Measurements from ENCODE around the gene ITPA. TPM values are rescaled to one million over a fixed set of nuclear protein-coding genes. Genes with fewer than 3 reads are reported as not detected.

Gene ITPA
- total RNA-seq, 1 donor from 2014 or later = 43.0 TPM

GRCh38 chr20:3243718-3244358 is 34.5 kb downstream of the ITPA start:
- DNase-seq (ENCODE audit: low read depth in 2 of 2) = no peak

DNA sequence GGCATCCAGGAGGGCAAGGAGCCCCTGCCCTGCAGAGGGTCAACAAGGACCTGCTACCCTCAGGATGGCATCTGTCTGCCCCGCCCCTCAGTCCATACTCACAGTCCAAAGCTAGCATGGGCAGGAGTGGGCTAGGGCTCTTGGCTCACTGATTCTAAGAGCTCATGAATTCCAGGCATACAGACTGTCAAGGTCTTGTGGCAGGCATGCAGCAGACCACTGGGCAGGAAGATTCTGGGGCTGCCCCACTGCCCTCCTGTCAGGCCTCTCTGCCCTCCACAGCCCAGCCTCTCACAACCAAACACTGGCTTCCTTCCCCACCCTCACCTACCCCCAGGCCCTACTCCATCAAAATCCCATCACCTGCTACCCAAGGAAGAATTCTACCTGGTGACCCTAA is 35.3 kb downstream of the ITPA start:
- no peak for DNase-seq (ENCODE audit: low read depth in 2 of 2)

- DNase-seq (ENCODE audit: low read depth in 2 of 2) = no peak
Measured at GRCh38 chr20:3245156-3245555, 35.9 kb downstream of the ITPA start.

DNA sequence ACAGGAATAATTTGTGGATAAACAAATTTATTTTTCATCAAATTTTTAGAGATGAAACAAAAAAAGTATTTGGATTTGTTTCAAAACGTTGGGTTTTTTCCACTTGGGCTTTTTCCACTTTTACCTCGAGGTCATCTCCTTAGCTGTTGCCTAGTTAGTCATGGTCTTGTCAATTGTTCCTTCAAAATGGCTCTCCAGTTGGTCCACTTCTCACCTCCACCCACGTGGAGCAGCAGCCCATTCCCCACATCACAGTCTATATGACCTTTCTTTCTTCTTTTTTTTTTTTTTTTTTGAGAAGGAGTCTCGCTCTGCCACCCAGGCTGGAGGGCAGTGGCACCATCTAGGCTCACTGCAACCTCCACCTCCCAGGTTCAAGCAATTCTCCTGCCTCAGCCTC is 36.4 kb downstream of the ITPA start:
- no peak for DNase-seq (ENCODE audit: low read depth in 2 of 2)

- no peak for DNase-seq (ENCODE audit: low read depth in 2 of 2)
Measured at GRCh38 chr20:3246682-3247081, 37.4 kb downstream of the ITPA start.

DNA sequence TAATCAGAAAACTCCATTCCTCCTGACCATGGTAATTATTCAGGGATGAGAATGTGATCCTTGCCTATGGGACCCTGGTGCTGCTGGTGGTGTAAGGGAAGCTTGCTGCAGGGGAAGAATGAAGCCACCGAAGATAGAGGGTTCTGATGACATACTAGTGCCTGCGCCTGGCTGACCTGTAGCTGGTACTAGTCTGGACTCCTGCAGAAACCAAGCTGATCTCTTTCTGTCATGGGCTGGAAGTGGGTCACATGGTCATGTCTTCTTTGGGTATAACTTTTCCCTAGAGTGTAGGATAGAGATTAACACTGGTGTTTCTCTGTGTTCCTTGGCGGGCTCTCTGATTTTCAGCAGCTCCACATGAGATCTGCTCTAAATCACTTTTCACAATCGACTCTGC is 38.3 kb downstream of the ITPA start:
- DNase-seq (ENCODE audit: low read depth in 2 of 2) = no peak

GRCh38 chr20:3248167-3248992 is 39.1 kb downstream of the ITPA start:
- peak in 1 of 2 donors; percentile 43 for DNase-seq (ENCODE audit: low read depth in 2 of 2)

DNA sequence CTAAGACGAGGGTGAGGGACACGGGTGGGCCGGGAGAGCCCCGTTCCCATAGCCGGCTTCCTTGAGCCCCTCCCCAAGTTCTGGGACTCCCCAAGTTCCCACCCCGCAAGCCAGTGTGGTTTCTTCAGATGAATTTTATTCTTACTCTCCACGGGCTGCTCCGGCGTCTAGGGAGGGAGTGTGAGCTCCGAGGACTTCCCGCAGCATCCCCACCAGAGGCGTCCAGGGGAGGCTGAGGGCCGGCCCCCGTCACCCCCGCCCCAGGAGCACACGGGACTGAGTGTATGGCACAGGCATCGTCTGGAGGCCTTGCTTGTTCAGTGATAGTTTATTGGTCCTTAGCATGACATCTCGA is 39.7 kb downstream of the ITPA start:
- DNase-seq (ENCODE audit: low read depth in 2 of 2) = no peak

GRCh38 chr20:3250091-3250504 is 40.8 kb downstream of the ITPA start:
- peak in 1 of 2 donors; percentile 40 for DNase-seq (ENCODE audit: low read depth in 2 of 2)

DNA sequence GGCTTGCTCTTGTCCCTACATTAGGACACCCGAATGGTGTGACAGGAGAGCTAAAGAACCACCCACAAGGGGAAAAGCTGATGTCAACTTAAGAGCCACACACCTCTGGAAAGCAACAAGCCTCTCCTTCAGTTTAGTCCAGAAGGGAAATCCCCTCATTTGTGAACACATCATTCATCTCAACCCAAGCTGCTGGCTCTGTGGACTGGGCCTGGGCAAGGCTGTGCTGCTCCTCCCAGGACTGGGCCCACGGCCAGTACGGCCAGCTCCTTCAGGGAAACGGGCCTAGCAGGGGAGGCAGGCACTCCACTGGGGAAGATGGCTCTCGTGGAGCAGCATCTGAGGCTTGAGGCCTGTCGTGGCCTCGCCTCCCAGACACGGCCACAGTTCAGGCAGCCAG is 42.5 kb downstream of the ITPA start:
- no peak for DNase-seq (ENCODE audit: low read depth in 2 of 2)

- no peak for DNase-seq (ENCODE audit: low read depth in 2 of 2)
Measured at GRCh38 chr20:3255728-3256127, 46.4 kb downstream of the ITPA start.

- no peak for DNase-seq (ENCODE audit: low read depth in 2 of 2)
Measured at GRCh38 chr20:3258429-3258828, 49.1 kb downstream of the ITPA start.

GRCh38 chr20:3262566-3262965 is 53.3 kb downstream of the ITPA start:
- DNase-seq (ENCODE audit: low read depth in 2 of 2) = no peak

DNA sequence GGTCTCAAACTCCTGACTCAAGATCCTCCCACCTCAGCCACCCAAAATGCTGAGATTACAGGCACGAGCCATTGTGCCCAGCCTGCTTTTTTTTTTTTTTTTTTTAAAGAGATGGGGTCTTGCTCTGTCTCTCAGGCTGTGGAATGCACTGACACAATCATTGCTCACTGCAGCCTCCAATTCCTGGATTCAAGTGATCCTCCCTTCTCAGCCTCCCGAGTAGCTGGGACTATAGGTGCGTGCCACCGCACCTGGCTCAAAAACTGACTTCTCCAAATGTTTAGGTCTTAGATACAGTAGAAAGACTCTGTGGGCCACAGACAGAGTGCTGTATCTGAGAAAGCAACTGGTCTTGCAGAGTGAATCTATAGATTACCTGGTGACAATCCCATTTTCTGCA is 60.8 kb downstream of the ITPA start:
- no peak for DNase-seq (ENCODE audit: low read depth in 2 of 2)

GRCh38 chr20:3273371-3273770 is 64.1 kb downstream of the ITPA start:
- no peak for DNase-seq (ENCODE audit: low read depth in 2 of 2)

Other genes with a start within 250 kb of the ITPA start
- gene GNRH2, start 165.9 kb upstream of the ITPA start, total RNA-seq = not detected in 2 replicates
- gene MRPS26, start 163.4 kb upstream of the ITPA start, total RNA-seq = 29.6 and 32.7 TPM in 2 replicates
- not detected in 2 replicates for gene OXT, start 137.9 kb upstream of the ITPA start, total RNA-seq
- gene AVP, start 124.8 kb upstream of the ITPA start, total RNA-seq = not detected in 2 replicates
- gene FASTKD5, start 49.6 kb upstream of the ITPA start, total RNA-seq = 16.0 and 17.7 TPM in 2 replicates
- gene UBOX5, start 49.6 kb upstream of the ITPA start, total RNA-seq = 1.8 and 3.2 TPM in 2 replicates
- 3.5 and 7.6 TPM in 2 replicates for gene LZTS3, start 35.9 kb upstream of the ITPA start, total RNA-seq
- 21.7 and 30.8 TPM in 2 replicates for gene DDRGK1, start 4.8 kb upstream of the ITPA start, total RNA-seq
- gene SLC4A11, start 29.7 kb downstream of the ITPA start, total RNA-seq = 6.9 and 26.0 TPM in 2 replicates
- 10.5 and 13.9 TPM in 2 replicates for gene DNAAF9, start 198.2 kb downstream of the ITPA start, total RNA-seq